ENCODE results near the gene PLA2G2F. TPM values are rescaled to one million over a fixed set of nuclear protein-coding genes. Genes with fewer than 3 reads are reported as not detected.
"Not testable (repeated sequence)": the region's sequence is repeated elsewhere in the genome, so short reads cannot be mapped to it uniquely, and the experiment has no call there.

PLA2G2F gene
- total and polyA plus RNA-seq, 2 experiments from 2014 or later, result not detected

DNA sequence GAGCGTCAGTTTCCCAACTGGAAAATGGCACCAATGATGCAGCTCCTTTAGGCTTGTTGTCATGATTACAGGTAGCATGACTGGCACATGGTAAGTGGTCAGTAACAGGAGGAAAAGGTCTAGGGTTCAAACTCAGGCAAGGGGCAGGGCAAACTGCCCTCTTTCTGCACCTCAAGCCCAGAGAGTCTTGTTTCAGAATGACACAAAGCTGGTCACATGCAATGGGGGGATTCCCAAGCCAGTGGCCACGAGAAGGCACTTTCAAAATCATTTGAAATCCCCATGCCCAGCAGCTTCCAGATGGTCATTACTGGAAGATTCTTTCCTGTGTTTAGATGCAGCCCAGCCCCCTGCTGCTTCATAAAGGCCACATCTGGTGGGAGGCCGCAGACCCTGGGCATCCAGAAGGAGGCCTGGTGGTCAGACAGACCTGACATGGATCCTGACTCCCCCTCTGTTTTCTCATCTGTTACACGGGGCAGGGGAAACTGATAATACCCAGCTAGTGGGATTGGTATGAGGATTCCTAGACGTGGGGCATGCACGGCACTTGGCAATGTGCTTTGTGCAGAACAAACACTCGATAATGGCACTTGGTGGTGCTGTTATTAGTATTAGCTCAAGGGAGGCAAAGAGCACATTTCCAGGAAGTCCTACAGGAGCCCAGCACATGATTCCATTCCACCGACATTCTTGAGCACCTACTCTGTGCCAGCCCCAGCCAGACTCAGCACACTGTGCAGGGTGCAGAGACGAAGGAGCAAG lies 12.9 kb upstream of the PLA2G2F start:
- Mint-ChIP-seq H3K36me3 (ENCODE audit: low read depth) (no peaks in the 10 kb centered on the region; the same call in 2 of the 3 replicates), H3K27me3 (ENCODE audit: insufficient read depth, low read depth, poor library complexity) (peaks cover 7% of the 10 kb centered on the region), H3K4me3 (no peak overlapping the region), H3K4me1 (no peaks in the 10 kb centered on the region), H3K9me3 (peaks cover 22% of the 10 kb centered on the region), H3K27ac (no peak overlapping the region)
- no peaks in the 10 kb centered on the region for H3K9me2 ChIP-seq (ENCODE audit: insufficient read depth)
- DNase-seq (ENCODE audit: low spot score), result no peak
- H3K4me2 ChIP-seq, result no peak overlapping the region
- H3F3A ChIP-seq (replicated peaks; ENCODE audit: low read depth), result no peaks in the 10 kb centered on the region
- H3K27ac ChIP-seq (ENCODE audit: low read depth), result no peak overlapping the region
- H3K79me2 ChIP-seq (replicated peaks; ENCODE audit: insufficient read depth), result no peaks in the 10 kb centered on the region
- H4K20me1 ChIP-seq (replicated peaks; ENCODE audit: insufficient read depth), result no peaks in the 10 kb centered on the region
- no peak overlapping the region for H3K4me3 ChIP-seq
- TF ChIP-seq EZH2phosphoT487 (IDR thresholded peaks at IDR 0.05; ENCODE audit: unreplicated experiment) (no peak), ZNF114 (CRISPR knock-in tag; IDR thresholded peaks at IDR 0.05) (no peak), CREB1 (CRISPR knock-in tag; IDR thresholded peaks at IDR 0.05; ENCODE audit: low read depth) (no peak), REST (IDR thresholded peaks at IDR 0.05; ENCODE audit: unreplicated experiment) (no peak), EZH2 (IDR thresholded peaks at IDR 0.05; ENCODE audit: low read depth, unreplicated experiment) (no peak), POLR2AphosphoS5 (IDR thresholded peaks at IDR 0.05; ENCODE audit: low read depth) (no peak), JUNB (IDR thresholded peaks at IDR 0.05; ENCODE audit: unreplicated experiment) (no peak)
- ATAC-seq, result no peak
- no peaks in the 10 kb centered on the region for H3K4me1 ChIP-seq (ENCODE audit: insufficient read depth)
- H2AFZ ChIP-seq, result no peak overlapping the region
- H3K36me3 ChIP-seq (ENCODE audit: insufficient read depth), result peaks cover 6% of the 10 kb centered on the region; the same call in 1 of the 2 replicates
- H3K27me3 ChIP-seq (ENCODE audit: insufficient read depth), result no peaks in the 10 kb centered on the region

DNA sequence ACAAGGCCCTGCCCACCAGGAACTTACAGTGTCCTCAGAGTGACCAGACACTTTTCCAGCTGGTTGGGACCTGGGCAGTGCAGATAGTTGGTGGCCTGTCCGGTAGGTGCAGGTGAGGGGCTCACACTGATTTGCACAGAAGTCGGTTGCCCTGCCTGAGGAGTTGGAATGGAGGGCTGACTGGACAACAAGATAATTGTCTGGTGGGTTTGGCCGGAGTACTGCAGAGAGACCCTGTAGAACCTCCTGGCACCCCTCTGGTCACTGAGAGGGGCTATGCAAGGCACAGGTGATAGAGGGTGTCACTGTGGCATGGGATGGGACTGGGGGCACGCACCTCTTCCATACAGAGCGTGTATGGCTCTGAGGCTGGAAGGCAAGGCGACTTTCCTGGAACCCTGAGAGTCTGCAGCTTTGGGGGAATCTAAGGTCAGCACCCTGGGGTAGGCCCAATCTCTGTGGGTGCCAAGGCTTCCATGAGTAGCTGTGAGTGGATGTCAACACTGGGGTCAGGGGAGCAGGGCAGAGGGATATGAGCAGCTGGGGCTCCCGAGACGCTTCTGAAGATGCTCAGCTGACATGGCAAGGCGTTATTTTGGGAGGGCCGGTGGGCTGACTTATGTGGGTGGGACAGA lies 12.2 kb upstream of the PLA2G2F start:
- peaks cover 6% of the 10 kb centered on the region; the same call in 1 of the 2 replicates for H3K36me3 ChIP-seq (ENCODE audit: insufficient read depth)
- no peaks in the 10 kb centered on the region for H3K4me1 ChIP-seq (ENCODE audit: insufficient read depth)
- no peak overlapping the region for H2AFZ ChIP-seq
- DNase-seq (ENCODE audit: low spot score), result no peak
- no peaks in the 10 kb centered on the region for H3K79me2 ChIP-seq (replicated peaks; ENCODE audit: insufficient read depth)
- H3F3A ChIP-seq (replicated peaks; ENCODE audit: low read depth), result no peaks in the 10 kb centered on the region
- Mint-ChIP-seq H3K9me3 (peaks cover 26% of the 10 kb centered on the region), H3K27me3 (ENCODE audit: insufficient read depth, low read depth, poor library complexity) (peaks cover 7% of the 10 kb centered on the region), H3K27ac (no peak overlapping the region), H3K36me3 (ENCODE audit: low read depth) (no peaks in the 10 kb centered on the region; the same call in 2 of the 3 replicates), H3K4me1 (no peaks in the 10 kb centered on the region), H3K4me3 (no peak overlapping the region)
- H3K4me3 ChIP-seq, result no peak overlapping the region
- H3K4me2 ChIP-seq, result no peak overlapping the region
- H3K27me3 ChIP-seq (ENCODE audit: insufficient read depth), result no peaks in the 10 kb centered on the region
- TF ChIP-seq EZH2phosphoT487 (IDR thresholded peaks at IDR 0.05; ENCODE audit: unreplicated experiment), result no peak
- no peaks in the 10 kb centered on the region for H4K20me1 ChIP-seq (replicated peaks; ENCODE audit: insufficient read depth)
- no peaks in the 10 kb centered on the region for H3K9me2 ChIP-seq (ENCODE audit: insufficient read depth)
- no peak for ATAC-seq
- no peak overlapping the region for H3K27ac ChIP-seq (ENCODE audit: low read depth)

DNA sequence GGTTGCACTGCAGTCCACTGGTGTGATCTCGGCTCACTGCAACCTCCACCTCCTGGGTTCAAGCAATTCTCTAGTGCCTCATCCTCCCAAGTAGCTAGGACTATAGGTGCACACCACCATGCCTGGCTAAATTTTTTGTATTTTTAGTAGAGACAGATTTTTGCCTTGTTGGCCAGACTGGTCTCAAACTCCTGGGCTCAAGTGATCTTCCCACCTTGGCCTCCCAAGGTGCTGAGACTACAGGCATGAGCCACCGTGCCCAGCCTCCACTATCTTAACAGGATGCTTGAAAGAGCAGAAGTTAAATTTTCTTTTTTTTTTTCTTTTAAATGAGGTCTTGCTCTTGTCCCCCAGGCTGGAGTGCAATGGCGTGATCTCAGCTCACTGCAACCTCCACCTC lies 8.6 kb upstream of the PLA2G2F start:
- H3K4me1 ChIP-seq (ENCODE audit: insufficient read depth); H3K36me3 ChIP-seq (ENCODE audit: insufficient read depth); H2AFZ ChIP-seq; H3K4me3 Mint-ChIP-seq; H3K27me3 Mint-ChIP-seq (ENCODE audit: insufficient read depth, low read depth, poor library complexity); H3K4me2 ChIP-seq; DNase-seq (ENCODE audit: low spot score); H3K4me1 Mint-ChIP-seq; H3F3A ChIP-seq (replicated peaks; ENCODE audit: low read depth); H3K36me3 Mint-ChIP-seq (ENCODE audit: low read depth); ATAC-seq; H3K9me2 ChIP-seq (ENCODE audit: insufficient read depth); H3K4me3 ChIP-seq; H3K79me2 ChIP-seq (replicated peaks; ENCODE audit: insufficient read depth); H3K27me3 ChIP-seq (ENCODE audit: insufficient read depth); H3K27ac Mint-ChIP-seq; H4K20me1 ChIP-seq (replicated peaks; ENCODE audit: insufficient read depth); H3K27ac ChIP-seq (ENCODE audit: low read depth): not testable (repeated sequence)
- peaks cover 27% of the 10 kb centered on the region for H3K9me3 Mint-ChIP-seq
